Forelimb muscle (tissue), 1 donor: Measurements from ENCODE around the gene MEAK7. TPM values are rescaled to one million over a fixed set of nuclear protein-coding genes. Genes with fewer than 3 reads are reported as not detected.

Source experiments
- DNase-seq: peaks from one replicate; pipeline ENCODE4 v3.0.0-alpha.2; 2013; ENCODE audit warnings: low read depth
- polyA plus RNA-seq: library from polyadenylated mRNA; unstranded; fragments of 120-200 nt; gene quantifications from one replicate; pipeline ENCODE4 v1.2.1, GENCODE V29; 2013; ENCODE audit not compliant: insufficient read length

MEAK7 gene
- polyA plus RNA-seq: 8.3 TPM

- peak; percentile 92 for DNase-seq
These were observed at the start of gene MEAK7 for GRCh38 chr16:84504420-84505248. Gene MEAK7 (minus strand): TSS chr16:84504659. CDS start chr16:84498086, 6,573 bp downstream.

DNA sequence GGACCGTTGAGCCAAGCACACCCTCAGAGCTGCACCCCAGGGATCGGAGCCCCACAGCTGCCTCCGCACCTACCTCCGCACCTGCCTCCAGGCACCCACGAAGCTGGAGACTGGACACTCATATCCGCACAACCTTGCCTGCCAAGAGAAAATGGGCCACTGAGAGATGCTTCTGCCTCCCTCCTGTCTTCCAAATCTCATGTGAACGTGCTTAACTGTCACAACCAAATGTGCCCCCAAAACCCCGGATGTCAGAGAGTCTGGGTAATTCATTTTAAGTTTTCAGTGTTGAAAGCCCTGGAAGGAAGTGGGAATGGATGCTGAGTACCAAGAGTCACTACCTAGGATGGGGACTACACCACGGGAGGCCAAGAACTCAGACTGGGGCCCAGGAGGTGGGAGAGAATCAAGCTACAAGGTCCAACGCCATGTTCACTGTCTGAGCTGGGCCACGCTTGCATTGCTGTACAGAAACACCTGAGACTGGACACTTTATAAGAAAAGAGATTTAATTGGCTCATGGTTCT lies 49.5 kb upstream of the MEAK7 start:
- no peak for DNase-seq

DNA sequence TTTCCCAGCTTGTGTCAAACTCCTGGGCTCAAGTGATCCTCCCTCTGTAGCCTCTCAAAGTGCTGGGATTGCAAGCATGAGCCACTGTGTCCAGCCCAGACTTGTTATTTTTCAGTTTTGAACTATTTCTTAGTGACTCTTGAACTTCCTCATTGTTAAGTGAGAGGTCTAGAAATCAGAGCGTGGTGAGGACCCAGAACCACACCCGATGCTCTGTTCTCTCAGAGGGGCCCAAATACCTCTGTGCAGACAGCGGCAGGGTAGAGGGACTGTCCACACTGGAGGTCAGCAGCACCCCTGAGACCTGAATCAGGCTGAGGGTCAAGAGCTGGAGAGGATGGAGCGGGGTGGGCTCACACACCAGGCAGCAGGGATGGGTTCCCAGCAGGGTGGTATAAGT lies 47.7 kb upstream of the MEAK7 start:
- no peak for DNase-seq

GRCh38 chr16:84550096-84550495 lies 45.6 kb upstream of the MEAK7 start:
- no peak for DNase-seq

- no peak for DNase-seq
These were observed 44.7 kb upstream of the MEAK7 start for GRCh38 chr16:84548971-84549844.

- no peak for DNase-seq
These were observed 44.0 kb upstream of the MEAK7 start for GRCh38 chr16:84548508-84548907.

GRCh38 chr16:84547546-84548061 lies 43.1 kb upstream of the MEAK7 start:
- no peak for DNase-seq

- no peak for DNase-seq
These were observed 42.4 kb upstream of the MEAK7 start for GRCh38 chr16:84546669-84547545.

DNA sequence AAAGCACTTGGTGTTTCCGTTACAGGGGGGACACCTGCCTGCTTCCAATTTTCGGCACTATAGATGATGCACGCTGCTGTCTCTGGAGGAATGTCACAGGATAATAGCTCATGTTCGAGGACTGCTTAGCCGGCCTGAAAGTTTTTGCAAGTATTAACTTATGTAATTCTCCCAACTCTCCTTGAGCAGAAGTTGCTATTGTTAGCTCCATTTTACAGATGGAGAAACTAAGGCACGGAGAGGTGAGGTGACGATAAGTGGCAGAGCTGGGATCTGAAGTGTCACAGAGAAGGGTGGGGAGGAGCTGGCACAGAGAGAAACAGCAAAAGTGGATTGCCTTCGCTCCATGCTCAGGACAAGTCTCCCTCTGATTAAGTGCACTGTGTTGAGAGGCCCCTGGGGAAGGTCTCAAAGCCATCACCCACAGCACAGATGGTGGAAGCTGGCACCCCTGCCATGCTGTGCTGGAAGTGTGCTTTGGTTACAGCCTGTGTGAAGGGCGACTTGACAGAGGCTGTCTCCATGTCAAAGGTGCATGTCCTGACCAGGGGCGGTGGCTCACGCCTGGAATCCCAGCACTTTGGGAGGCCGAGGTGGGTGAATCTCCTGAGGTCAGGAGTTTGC lies 40.8 kb upstream of the MEAK7 start:
- no peak for DNase-seq

- no peak for DNase-seq
These were observed 39.7 kb upstream of the MEAK7 start for GRCh38 chr16:84544031-84544773.

DNA sequence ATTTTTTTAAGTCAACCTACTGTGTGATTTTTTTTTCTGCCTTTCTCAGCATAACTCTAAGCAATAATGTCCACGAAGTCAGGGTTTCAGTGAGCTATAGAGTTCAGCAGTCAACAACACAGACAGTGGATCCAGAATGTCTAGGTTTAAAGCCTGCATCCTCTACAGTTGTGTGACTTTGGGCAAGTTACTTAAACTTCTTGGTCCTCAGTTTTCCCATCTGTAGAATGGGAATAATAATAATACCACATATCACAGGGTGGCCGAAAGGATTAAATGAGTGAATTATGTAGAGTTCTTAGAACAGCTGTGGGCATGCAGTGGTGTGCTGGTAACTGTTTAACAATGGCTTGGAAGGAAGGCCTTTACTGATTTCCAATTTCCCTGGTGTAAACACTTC lies 38.8 kb upstream of the MEAK7 start:
- DNase-seq: no peak

GRCh38 chr16:84541999-84542817 lies 37.7 kb upstream of the MEAK7 start:
- DNase-seq: no peak

DNA sequence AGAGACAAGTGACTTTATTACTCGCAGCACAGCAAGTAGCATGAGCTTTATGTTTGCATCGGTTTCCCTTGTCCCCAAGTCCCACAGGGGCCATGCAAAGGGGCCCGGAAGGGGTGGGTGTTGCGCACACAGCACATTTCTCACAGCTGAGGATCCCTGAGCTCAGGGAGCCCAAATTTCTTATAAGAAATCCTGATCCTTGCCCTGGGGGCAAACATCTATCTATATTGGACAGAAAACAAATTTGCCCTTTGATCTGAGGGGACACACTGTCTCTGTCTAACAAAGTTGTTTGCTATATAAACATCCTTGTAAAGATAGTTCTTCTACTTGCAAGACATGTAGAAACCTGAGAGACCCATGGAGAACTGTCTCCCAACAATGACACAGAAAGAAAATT lies 35.7 kb upstream of the MEAK7 start:
- no peak for DNase-seq

DNA sequence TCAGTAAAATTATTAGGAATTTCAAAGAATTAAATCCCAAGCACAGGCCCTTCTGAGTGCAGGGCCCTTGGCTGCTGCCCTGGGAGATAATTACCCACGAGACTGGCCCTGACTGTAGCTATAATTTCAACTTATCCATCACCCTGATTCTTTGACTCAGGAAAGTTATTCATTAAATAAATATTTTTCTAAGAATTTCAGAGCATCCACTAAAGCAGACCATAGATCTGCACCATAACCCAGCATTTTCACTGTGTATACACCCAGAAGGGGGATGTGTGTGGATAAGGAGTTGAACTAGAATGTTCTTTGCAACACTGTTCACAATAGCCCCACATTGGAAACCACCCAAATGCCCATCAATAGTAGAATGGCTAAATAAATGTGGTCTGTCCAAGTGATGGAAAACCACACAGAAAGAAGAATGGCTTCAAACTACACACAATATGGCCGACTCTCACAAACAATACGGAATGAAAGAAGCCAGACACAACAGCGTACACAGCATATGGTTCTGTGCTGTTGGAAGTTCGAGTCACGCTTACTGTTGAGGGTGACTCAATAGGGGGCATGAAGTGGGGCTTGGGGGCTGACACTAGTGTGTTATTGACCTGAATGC lies 33.9 kb upstream of the MEAK7 start:
- no peak for DNase-seq

DNA sequence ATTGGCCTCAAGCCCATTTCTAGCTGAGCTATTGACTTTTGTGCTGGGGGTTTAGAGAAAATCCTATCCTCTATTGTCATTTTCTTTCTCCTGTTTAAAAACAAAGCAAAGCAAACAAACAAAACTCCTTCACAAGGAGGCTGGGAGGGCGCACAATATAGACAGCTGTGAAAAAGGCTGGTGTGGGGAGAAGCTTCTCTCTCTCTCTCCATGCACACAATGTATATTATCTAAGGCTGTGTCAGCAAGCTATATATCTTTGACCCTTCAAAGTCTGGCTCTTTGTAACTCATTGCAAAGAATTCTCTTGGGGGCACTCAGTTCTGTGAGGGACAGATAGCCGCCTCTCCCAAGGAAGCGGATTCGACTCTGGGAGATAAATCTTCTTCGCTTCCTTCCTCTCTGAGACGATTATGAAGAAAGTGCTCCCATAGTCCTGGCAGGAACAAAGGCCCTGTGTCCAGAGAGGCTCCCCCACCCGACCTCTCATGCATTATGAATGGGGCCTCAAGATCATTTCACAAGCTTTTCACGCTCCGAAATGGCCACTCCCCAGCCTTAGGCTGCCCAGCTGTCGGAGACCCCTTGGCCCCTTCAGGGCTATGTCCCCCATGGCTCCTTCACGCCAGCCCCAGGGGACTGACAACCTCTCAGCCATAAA lies 33.2 kb upstream of the MEAK7 start:
- DNase-seq: no peak

GRCh38 chr16:84535851-84536250 lies 31.4 kb upstream of the MEAK7 start:
- DNase-seq: no peak

DNA sequence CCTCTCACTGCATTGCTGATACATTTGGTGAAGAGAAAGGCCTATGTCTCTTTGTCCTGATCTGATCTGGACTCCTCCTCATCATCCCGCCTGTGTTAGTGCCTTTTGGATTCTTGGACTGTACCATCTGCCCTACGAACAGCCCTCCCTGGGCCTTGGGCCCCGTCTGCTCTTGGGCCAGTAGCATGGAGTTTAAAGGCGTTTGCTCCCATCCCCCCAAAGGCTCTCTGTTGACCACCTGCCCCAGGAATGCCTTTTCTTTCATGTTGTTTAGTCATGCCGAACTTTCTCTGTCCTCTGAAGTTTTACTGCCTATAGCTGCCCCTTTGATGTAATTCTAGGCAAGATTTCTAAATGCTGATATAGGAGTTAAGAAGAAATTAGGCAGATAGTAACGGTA lies 30.9 kb upstream of the MEAK7 start:
- DNase-seq: no peak

DNA sequence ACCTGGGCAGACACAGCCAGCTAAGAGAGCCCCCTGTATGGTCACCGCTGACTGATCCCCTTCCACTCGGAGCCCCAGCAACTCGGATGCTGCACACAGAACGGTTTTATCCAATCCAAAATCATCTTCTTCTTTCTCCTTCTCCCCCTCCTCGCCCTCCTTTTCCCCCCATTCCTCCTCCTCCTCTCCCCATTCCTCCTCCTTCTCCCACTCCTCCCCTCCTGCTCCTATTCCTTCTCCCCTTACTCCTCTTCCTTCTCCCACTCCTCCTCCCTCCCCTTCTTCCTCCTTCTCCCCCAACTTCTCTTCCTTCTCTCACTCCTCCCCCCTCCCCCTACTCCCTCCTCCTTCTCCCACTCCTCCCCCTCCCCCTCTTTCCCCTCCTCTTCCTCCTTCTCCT lies 30.4 kb upstream of the MEAK7 start:
- no peak for DNase-seq
